IMR-90 (cell line): Measurements from ENCODE around the gene SKIC8. TPM values are rescaled to one million over a fixed set of nuclear protein-coding genes. Genes with fewer than 3 reads are reported as not detected.

ENCODE experiments used
- ATAC-seq: fragments of 200-7000 bp; cut with Tn5 transposase; 2 replicates; pipeline ENCODE4 v1.9.1; 2020; ENCODE audit warnings: low read depth, mild to moderate bottlenecking, moderate library complexity
- BruUV-seq: library from RNA; stranded (reverse); fragments of 400-500 nt; replicated peaks from 2 replicates; lab custom pipeline; 2021; lab: Mats Ljungman, UMichigan
- CTCF ChIA-PET: fragments of 300-600 bp; formaldehyde crosslinking; extraction: SDS; loops from one replicate; lab custom pipeline; 2021; ENCODE audit warnings: antibody characterized with exemption; lab: Yijun Ruan, JAX
- POLR2A ChIA-PET: fragments of 300-600 bp; sonication (Branson Sonifier 250); formaldehyde crosslinking; loops from one replicate; lab custom pipeline; 2022; ENCODE audit warnings: antibody characterized with exemption; ENCODE audit not compliant: unreplicated experiment; lab: Charles Lee
- DNase-seq: peaks from one replicate; pipeline ENCODE4 v3.0.0; 2013
- H2AFZ ChIP-seq: replicated peaks from 2 replicates; pipeline ENCODE3; 2013; ENCODE audit warnings: low read length, mild to moderate bottlenecking; ENCODE audit not compliant: poor library complexity
- H2AK5ac ChIP-seq: 2 replicates; pipeline ENCODE4 v1.6.1; 2013; ENCODE audit warnings: low read depth, low read length, inconsistent platforms
- H2AK9ac ChIP-seq: replicated peaks from 2 replicates; pipeline ENCODE3; 2013; ENCODE audit warnings: mild to moderate bottlenecking, low read depth, low read length, moderate library complexity; ENCODE audit not compliant: poor library complexity
- H2BK120ac ChIP-seq: 2 replicates; pipeline ENCODE4 v1.6.1; 2013; ENCODE audit warnings: low read depth, low read length, inconsistent platforms
- H2BK15ac ChIP-seq: 3 replicates; pipeline ENCODE4 v1.6.1; 2013; ENCODE audit warnings: low read depth, low read length, inconsistent platforms
- H2BK20ac ChIP-seq: 2 replicates; pipeline ENCODE4 v1.6.1; 2013; ENCODE audit warnings: low read depth, mild to moderate bottlenecking, inconsistent platforms, low read length, moderate library complexity
- H2BK5ac ChIP-seq: 2 replicates; pipeline ENCODE4 v1.6.1; 2013; ENCODE audit warnings: mild to moderate bottlenecking, low read depth, low read length, inconsistent platforms; ENCODE audit not compliant: poor library complexity, severe bottlenecking
- H3K14ac ChIP-seq: replicated peaks from 2 replicates; pipeline ENCODE4 v1.6.1; 2013; ENCODE audit warnings: low read depth, low read length, inconsistent platforms
- H3K18ac ChIP-seq: 2 replicates; pipeline ENCODE4 v1.6.1; 2013; ENCODE audit warnings: low read depth, low read length, control low read depth
- H3K23ac ChIP-seq: 2 replicates; pipeline ENCODE4 v1.6.1; 2013; ENCODE audit warnings: low read depth, low read length, inconsistent platforms
- H3K27ac ChIP-seq: 2 replicates; pipeline ENCODE4 v1.5.1; 2013; ENCODE audit warnings: mild to moderate bottlenecking, control low read depth, low read length; ENCODE audit not compliant: insufficient read depth
- H3K27me3 ChIP-seq: 2 replicates; pipeline ENCODE4 v1.6.1; 2013; ENCODE audit warnings: low read length; ENCODE audit not compliant: control insufficient read depth, insufficient read depth
- H3K36me3 ChIP-seq: 2 replicates; pipeline ENCODE4 v1.6.1; 2013; ENCODE audit warnings: low read length, mixed read lengths; ENCODE audit not compliant: control insufficient read depth, insufficient read depth
- H3K4ac ChIP-seq: 2 replicates; pipeline ENCODE4 v1.6.1; 2013; ENCODE audit warnings: low read depth, low read length, inconsistent platforms
- H3K4me1 ChIP-seq: 2 replicates; pipeline ENCODE4 v1.6.1; 2013; ENCODE audit warnings: low read length, mixed read lengths; ENCODE audit not compliant: control insufficient read depth, insufficient read depth
- H3K4me2 ChIP-seq: 2 replicates; pipeline ENCODE4 v1.6.1; 2013; ENCODE audit warnings: low read depth, mild to moderate bottlenecking, control low read depth, low read length, moderate library complexity
- H3K4me3 ChIP-seq: 2 replicates; pipeline ENCODE4 v1.5.1; 2013; ENCODE audit warnings: low read depth, mild to moderate bottlenecking, control low read depth, low read length, moderate library complexity; ENCODE audit not compliant: insufficient read depth
- H3K56ac ChIP-seq: 2 replicates; pipeline ENCODE4 v1.6.1; 2013; ENCODE audit warnings: low read length, inconsistent platforms; ENCODE audit not compliant: insufficient read depth; ENCODE audit errors: extremely low read depth
- H3K79me1 ChIP-seq, 2 experiments: 2 replicates each; pipeline ENCODE4 v1.6.1; 2013; ENCODE audit warnings: low read length in 2 of 2, inconsistent platforms in 1 of 2, low read depth in 1 of 2
- H3K9ac ChIP-seq: 2 replicates; pipeline ENCODE4 v1.6.1; 2013; ENCODE audit warnings: low read depth, low read length, control low read depth
- H3K9me1 ChIP-seq: 2 replicates; pipeline ENCODE4 v1.6.1; 2013; ENCODE audit warnings: low read length, inconsistent platforms; ENCODE audit not compliant: insufficient read depth
- H3K9me3 ChIP-seq: 2 replicates; pipeline ENCODE4 v1.6.1; 2013; ENCODE audit warnings: low read length; ENCODE audit not compliant: control insufficient read depth, insufficient read depth
- H4K20me1 ChIP-seq: 2 replicates; pipeline ENCODE4 v1.6.1; 2013; ENCODE audit warnings: low read length, inconsistent platforms; ENCODE audit not compliant: insufficient read depth
- H4K5ac ChIP-seq: 2 replicates; pipeline ENCODE4 v1.6.1; 2013; ENCODE audit warnings: mild to moderate bottlenecking, low read depth, low read length, control low read depth
- H4K8ac ChIP-seq, 2 experiments: 2 replicates each; pipeline ENCODE4 v1.6.1; 2013; ENCODE audit warnings: low read depth in 2 of 2, low read length in 2 of 2, control low read depth in 1 of 2, inconsistent platforms in 1 of 2
- H4K91ac ChIP-seq: 2 replicates; pipeline ENCODE4 v1.6.1; 2013; ENCODE audit warnings: low read depth, low read length, inconsistent platforms; ENCODE audit not compliant: insufficient read depth
- CTCF ChIP-seq: conservative IDR thresholded peaks from 2 replicates; pipeline ENCODE4 v1.5.1; 2012; ENCODE audit warnings: mild to moderate bottlenecking, low read depth, low read length, improper control_type of control experiment
- MXI1 ChIP-seq: IDR thresholded peaks from 2 replicates; pipeline ENCODE4 v1.6.1; 2012; ENCODE audit warnings: low read depth, mild to moderate bottlenecking, low read length, moderate library complexity, borderline replicate concordance
- NFE2L2 ChIP-seq: fragments of 150-350 bp; IDR thresholded peaks from 2 replicates; pipeline ENCODE4 v1.6.1; 2016; ENCODE audit warnings: low read depth, mild to moderate bottlenecking, low read length
- RAD21 ChIP-seq: IDR thresholded peaks from 2 replicates; pipeline ENCODE4 v1.6.1; 2012; ENCODE audit warnings: low read length, improper control_type of control experiment
- RCOR1 ChIP-seq: IDR thresholded peaks from 2 replicates; pipeline ENCODE4 v1.6.1; 2012; ENCODE audit warnings: mild to moderate bottlenecking, low read length, improper control_type of control experiment; ENCODE audit not compliant: insufficient replicate concordance
- SMC3 ChIP-seq: fragments of 150-350 bp; IDR thresholded peaks from 2 replicates; pipeline ENCODE4 v1.6.1; 2016; ENCODE audit warnings: low read depth, mild to moderate bottlenecking, antibody characterized with exemption, low read length, moderate library complexity
- WGBS, 2 experiments: methylation state at CpG; one replicate each; pipeline versions ENCODE4 v1.1.5 to v1.1.7; 2013; ENCODE audit warnings: missing lambda C conversion rate in 2 of 2; ENCODE audit not compliant: insufficient read length in 1 of 2; ENCODE audit errors: extremely low coverage in 2 of 2; 5-methylcytosine and 5-hydroxymethylcytosine counted together
- dilution Hi-C: fragments of 300-500 bp; cut with HindIII; formaldehyde crosslinking; loops from one replicate; pipeline ENCODE4 v1.14.3; 2018; ENCODE audit warnings: low sequenced_read_pairs; ENCODE audit not compliant: unreplicated experiment
- in situ Hi-C: fragments of 300-500 bp; cut with MboI; formaldehyde crosslinking; loops from 3 replicates; pipeline ENCODE4 v1.14.3; 2019; ENCODE audit warnings: low sequenced_read_pairs, inconsistent platforms, mixed read lengths
- intact Hi-C: fragments of 100-400 bp; cut with micrococcal nuclease; formaldehyde crosslinking; loops from 2 replicates; pipeline ENCODE4 v1.10.0; 2022
- polyA plus RNA-seq, 3 experiments: library from polyadenylated mRNA; depleted of rRNA; stranded (reverse); fragments of >200 nt; gene quantifications; 2 replicates each; pipeline ENCODE4 v1.2.3, GENCODE V29; 2012; ENCODE audit warnings: low replicate concordance in 1 of 3
- total RNA-seq: library from RNA; depleted of rRNA; stranded (reverse); fragments of >200 nt; gene quantifications from 2 replicates; pipeline ENCODE4 v1.2.3, GENCODE V29; 2012

SKIC8 gene
- total and polyA plus RNA-seq, 2 of the 4 experiments (the other 2 are of a cell fraction) = 72.2 to 124 TPM

DNA sequence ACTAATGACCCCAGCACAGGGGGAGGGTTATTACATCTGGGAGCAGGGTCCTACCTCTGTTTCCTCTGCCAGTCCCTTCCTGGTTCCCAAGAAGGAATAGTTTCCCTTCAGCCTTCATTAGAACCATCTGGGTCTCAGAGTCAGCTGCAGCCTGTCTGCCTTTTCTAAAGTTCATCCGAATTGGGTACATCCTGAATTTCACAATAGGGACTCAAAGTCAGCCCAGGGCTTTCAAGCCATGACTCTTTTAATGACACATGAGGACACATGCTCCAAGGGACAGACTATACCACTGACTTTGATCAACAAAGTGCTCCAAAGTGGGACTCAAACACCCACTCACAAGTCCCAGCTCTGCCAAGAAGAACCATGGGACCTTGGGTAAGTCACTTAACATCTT, 28.1 kb upstream of the SKIC8 start:
- POLR2A ChIA-PET = no interaction called here
- Histone ChIP-seq H3K27ac (no peak overlapping the region), H2BK120ac (no peak overlapping the region), H3K4ac (no peak overlapping the region), H3K9ac (no peak overlapping the region), H3K4me1 (peaks cover 4% of the 10 kb centered on the region; the same call in 1 of the 2 replicates), H2BK15ac (no peak overlapping the region), H3K14ac (no peak overlapping the region), H3K36me3 (no peaks in the 10 kb centered on the region), H3K4me3 (no peak overlapping the region), H3K27me3 (peaks cover 22% of the 10 kb centered on the region; the same call in 1 of the 2 replicates), H3K4me2 (no peak overlapping the region), H3K18ac (no peak overlapping the region), H4K5ac (no peak overlapping the region), H4K91ac (no peak overlapping the region), H2BK5ac (no peak overlapping the region), H2BK20ac (no peak overlapping the region), H3K9me1 (peaks cover 8% of the 10 kb centered on the region), H3K56ac (no peak overlapping the region; the same call in 1 of the 2 replicates), H2AFZ (no peak overlapping the region), H2AK5ac (no peak overlapping the region), H4K8ac (no peak overlapping the region), H3K79me1 (no peaks in the 10 kb centered on the region), H2AK9ac (no peak overlapping the region), H4K20me1 (no peaks in the 10 kb centered on the region), H3K23ac (no peak overlapping the region), H3K9me3 (no peaks in the 10 kb centered on the region)
- ATAC-seq (no peak), DNase-seq (no peak)
- TF ChIP-seq RCOR1 (no peak), MXI1 (no peak), CTCF (no peak), SMC3 (no peak), NFE2L2 (no peak), RAD21 (no peak)
- in situ Hi-C loops = no loop called here
- 60% methylated on average over 1 of the region's 1 CpG; no CpG with 5 or more reads in 1 of the 2 experiments for WGBS, 2 experiments
- intact Hi-C loops = no loop called here
- CTCF ChIA-PET = no interaction called here
- dilution Hi-C loops = no loop called here
- BruUV-seq = no TSS peak
